Fibroblast of lung (primary cell): ENCODE results near the gene INCA1.

Source experiments
- EZH2 ChIP-seq: IDR thresholded peaks from 2 replicates; pipeline ENCODE4 v1.5.1; 2012; ENCODE audit warnings: low read length, control low read depth, mild to moderate bottlenecking; ENCODE audit errors: missing control alignments
- TF ChIP-seq, protein P1 (sequence below), 2 donors: IDR thresholded peaks in 1 of 2; conservative IDR thresholded peaks in 1 of 2; 1 replicate in 1 of 2; 2 replicates in 1 of 2; pipeline ENCODE4 v1.5.1; 2011 to 2012; ENCODE audit warnings: low read length in 2 of 2, control low read depth in 1 of 2, inconsistent platforms in 1 of 2, low read depth in 1 of 2, mild to moderate bottlenecking in 1 of 2

DNA sequence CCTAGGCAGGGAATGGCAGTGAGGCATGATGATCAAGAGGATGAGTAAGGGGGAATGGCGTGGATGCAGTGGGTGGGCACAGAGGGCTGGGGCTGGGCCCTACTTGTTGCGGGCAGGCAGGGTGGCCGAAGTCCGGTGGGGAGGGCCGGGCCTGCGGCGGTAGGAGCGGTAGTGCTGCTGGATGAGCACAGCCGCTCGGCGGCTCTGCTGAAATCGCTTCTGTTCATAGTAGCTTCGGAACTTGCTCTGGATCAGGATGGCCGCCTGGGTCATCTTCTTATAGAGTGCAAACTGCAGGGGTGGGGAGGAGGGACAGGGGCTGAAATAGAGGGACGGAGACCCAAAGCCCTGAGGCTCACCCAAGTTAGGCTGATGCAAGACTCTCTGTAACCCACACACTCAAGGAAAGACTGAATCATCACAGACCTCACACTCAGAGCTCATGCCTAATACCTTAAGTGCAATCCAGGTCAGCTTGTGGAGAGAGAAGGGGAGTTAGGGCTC, 28.2 kb downstream of the INCA1 start:
- TF ChIP-seq, protein P1, sequence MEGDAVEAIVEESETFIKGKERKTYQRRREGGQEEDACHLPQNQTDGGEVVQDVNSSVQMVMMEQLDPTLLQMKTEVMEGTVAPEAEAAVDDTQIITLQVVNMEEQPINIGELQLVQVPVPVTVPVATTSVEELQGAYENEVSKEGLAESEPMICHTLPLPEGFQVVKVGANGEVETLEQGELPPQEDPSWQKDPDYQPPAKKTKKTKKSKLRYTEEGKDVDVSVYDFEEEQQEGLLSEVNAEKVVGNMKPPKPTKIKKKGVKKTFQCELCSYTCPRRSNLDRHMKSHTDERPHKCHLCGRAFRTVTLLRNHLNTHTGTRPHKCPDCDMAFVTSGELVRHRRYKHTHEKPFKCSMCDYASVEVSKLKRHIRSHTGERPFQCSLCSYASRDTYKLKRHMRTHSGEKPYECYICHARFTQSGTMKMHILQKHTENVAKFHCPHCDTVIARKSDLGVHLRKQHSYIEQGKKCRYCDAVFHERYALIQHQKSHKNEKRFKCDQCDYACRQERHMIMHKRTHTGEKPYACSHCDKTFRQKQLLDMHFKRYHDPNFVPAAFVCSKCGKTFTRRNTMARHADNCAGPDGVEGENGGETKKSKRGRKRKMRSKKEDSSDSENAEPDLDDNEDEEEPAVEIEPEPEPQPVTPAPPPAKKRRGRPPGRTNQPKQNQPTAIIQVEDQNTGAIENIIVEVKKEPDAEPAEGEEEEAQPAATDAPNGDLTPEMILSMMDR (conservative IDR thresholded peaks at IDR 0.05 in 1 of 2, IDR thresholded peaks at IDR 0.05 in 1 of 2; ENCODE audit: low read depth in 1 of 2, low read length in 2 of 2), result no peak
- no peak for TF ChIP-seq EZH2
